Mesothelial cell of epicardium (in vitro differentiated cells): ENCODE results near the gene OR51L1. TPM values are rescaled to one million over a fixed set of nuclear protein-coding genes. Genes with fewer than 3 reads are reported as not detected.

Source experiments
- DNase-seq, 2 experiments: peaks; one replicate each; pipeline ENCODE4 v3.0.0; 2021; ENCODE audit warnings: low spot score in 2 of 2; ENCODE audit not compliant: unreplicated experiment in 2 of 2
- H3K27ac Mint-ChIP-seq: 2 replicates; pipeline ENCODE4 v1.8.0; 2021; ENCODE audit warnings: mixed read lengths
- H3K27me3 Mint-ChIP-seq: 2 replicates; pipeline ENCODE4 v1.8.0; 2021; ENCODE audit warnings: low read depth, mixed read lengths
- H3K36me3 Mint-ChIP-seq: 2 replicates; pipeline ENCODE4 v1.8.0; 2021; ENCODE audit warnings: mixed read lengths
- H3K4me1 Mint-ChIP-seq: 2 replicates; pipeline ENCODE4 v1.8.0; 2021; ENCODE audit warnings: mixed read lengths
- H3K4me3 Mint-ChIP-seq: 2 replicates; pipeline ENCODE4 v1.8.0; 2021; ENCODE audit warnings: mild to moderate bottlenecking, moderate library complexity, mixed read lengths
- H3K9me3 Mint-ChIP-seq: 2 replicates; pipeline ENCODE4 v1.8.0; 2021; ENCODE audit warnings: mixed read lengths
- CTCF ChIP-seq: fragments of 200-600 bp; sonication (generic); IDR thresholded peaks from one replicate; pipeline ENCODE4 v1.5.0; 2021; ENCODE audit warnings: antibody characterized with exemption; ENCODE audit not compliant: unreplicated experiment
- total RNA-seq: library from RNA; stranded (reverse); gene quantifications from 3 replicates; pipeline ENCODE4 v1.2.1, GENCODE V29; 2021

OR51L1 gene
- total RNA-seq, 1 donor from 2014 or later = not detected

GRCh38 chr11:5036669-5037068 lies 42.0 kb downstream of the OR51L1 start:
- H3K4me3 Mint-ChIP-seq = no peak overlapping the region
- no peaks in the 10 kb centered on the region for H3K4me1 Mint-ChIP-seq
- no peaks in the 10 kb centered on the region for H3K27me3 Mint-ChIP-seq
- no peaks in the 10 kb centered on the region for H3K9me3 Mint-ChIP-seq
- no peaks in the 10 kb centered on the region for H3K36me3 Mint-ChIP-seq
- no peak for DNase-seq
- H3K27ac Mint-ChIP-seq = no peak overlapping the region
- no peak for TF ChIP-seq CTCF

GRCh38 chr11:5037926-5038325 lies 43.3 kb downstream of the OR51L1 start:
- no peaks in the 10 kb centered on the region for H3K4me1 Mint-ChIP-seq
- no peaks in the 10 kb centered on the region for H3K36me3 Mint-ChIP-seq

GRCh38 chr11:5038341-5038740 lies 43.7 kb downstream of the OR51L1 start:
- no peak for DNase-seq
- H3K4me3 Mint-ChIP-seq = no peak overlapping the region
- H3K27me3 Mint-ChIP-seq = no peaks in the 10 kb centered on the region
- no peak for TF ChIP-seq CTCF
- no peaks in the 10 kb centered on the region for H3K4me1 Mint-ChIP-seq
- no peaks in the 10 kb centered on the region for H3K9me3 Mint-ChIP-seq
- no peak overlapping the region for H3K27ac Mint-ChIP-seq
- H3K36me3 Mint-ChIP-seq = no peaks in the 10 kb centered on the region

More at GRCh38 chr11:5037926-5038325, 43.3 kb downstream of the OR51L1 start:
- H3K9me3 Mint-ChIP-seq = no peaks in the 10 kb centered on the region
- TF ChIP-seq CTCF = no peak
- H3K27me3 Mint-ChIP-seq = no peaks in the 10 kb centered on the region
- DNase-seq = no peak
- H3K4me3 Mint-ChIP-seq = no peak overlapping the region
- no peak overlapping the region for H3K27ac Mint-ChIP-seq

GRCh38 chr11:5040876-5041275 lies 46.2 kb downstream of the OR51L1 start:
- no peak for TF ChIP-seq CTCF
- Mint-ChIP-seq H3K4me3 (no peak overlapping the region), H3K27me3 (peaks cover 3% of the 10 kb centered on the region), H3K9me3 (no peaks in the 10 kb centered on the region), H3K27ac (no peak overlapping the region), H3K4me1 (no peaks in the 10 kb centered on the region), H3K36me3 (no peaks in the 10 kb centered on the region)
- DNase-seq = no peak

GRCh38 chr11:5042091-5042490 lies 47.4 kb downstream of the OR51L1 start:
- H3K27me3 Mint-ChIP-seq = peaks cover 3% of the 10 kb centered on the region
- H3K4me1 Mint-ChIP-seq = no peaks in the 10 kb centered on the region
- no peaks in the 10 kb centered on the region for H3K9me3 Mint-ChIP-seq
- no peak overlapping the region for H3K27ac Mint-ChIP-seq
- no peak overlapping the region for H3K4me3 Mint-ChIP-seq
- H3K36me3 Mint-ChIP-seq = no peaks in the 10 kb centered on the region
- TF ChIP-seq CTCF = no peak
- no peak for DNase-seq

GRCh38 chr11:5043380-5043779 lies 48.7 kb downstream of the OR51L1 start:
- Mint-ChIP-seq H3K4me3 (no peak overlapping the region), H3K27ac (no peak overlapping the region), H3K36me3 (no peaks in the 10 kb centered on the region), H3K9me3 (no peaks in the 10 kb centered on the region), H3K4me1 (no peaks in the 10 kb centered on the region), H3K27me3 (peaks cover 5% of the 10 kb centered on the region)
- TF ChIP-seq CTCF = no peak
- DNase-seq = no peak
